VCaP (cell line): ENCODE measurements around the gene FCHSD2.
"Not testable (repeated sequence)": the region's sequence is repeated elsewhere in the genome, so short reads cannot be mapped to it uniquely, and the experiment has no call there.

Experiments used
- H3K27ac ChIP-seq: fragments of 450-650 bp; 2 replicates; pipeline ENCODE4 v1.5.1; 2017
- TF ChIP-seq, protein P1 (sequence below): fragments of 450-650 bp; conservative IDR thresholded peaks from 2 replicates; pipeline ENCODE4 v1.5.1; 2017; ENCODE audit warnings: mild to moderate bottlenecking, moderate library complexity

FCHSD2 gene

DNA sequence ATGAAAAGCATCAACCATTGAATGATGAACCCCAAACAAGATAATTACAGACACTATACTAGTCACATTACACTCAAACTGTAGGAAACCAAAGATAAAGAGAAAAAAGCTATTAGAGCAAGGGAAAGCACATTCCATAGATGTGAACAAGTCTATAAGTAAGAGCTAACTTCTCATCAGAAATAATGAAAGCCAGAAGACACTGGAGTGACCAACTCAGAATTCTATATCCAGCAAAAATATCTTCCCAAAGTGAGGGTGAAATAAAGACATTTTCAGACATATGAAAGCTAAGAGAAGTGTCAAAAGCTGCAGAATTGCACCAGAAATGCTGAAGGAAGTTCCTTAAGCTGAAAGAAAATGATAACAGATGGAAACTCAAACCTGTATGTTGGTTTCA lies 17.3 kb downstream of the FCHSD2 start:
- TF ChIP-seq, protein P1, sequence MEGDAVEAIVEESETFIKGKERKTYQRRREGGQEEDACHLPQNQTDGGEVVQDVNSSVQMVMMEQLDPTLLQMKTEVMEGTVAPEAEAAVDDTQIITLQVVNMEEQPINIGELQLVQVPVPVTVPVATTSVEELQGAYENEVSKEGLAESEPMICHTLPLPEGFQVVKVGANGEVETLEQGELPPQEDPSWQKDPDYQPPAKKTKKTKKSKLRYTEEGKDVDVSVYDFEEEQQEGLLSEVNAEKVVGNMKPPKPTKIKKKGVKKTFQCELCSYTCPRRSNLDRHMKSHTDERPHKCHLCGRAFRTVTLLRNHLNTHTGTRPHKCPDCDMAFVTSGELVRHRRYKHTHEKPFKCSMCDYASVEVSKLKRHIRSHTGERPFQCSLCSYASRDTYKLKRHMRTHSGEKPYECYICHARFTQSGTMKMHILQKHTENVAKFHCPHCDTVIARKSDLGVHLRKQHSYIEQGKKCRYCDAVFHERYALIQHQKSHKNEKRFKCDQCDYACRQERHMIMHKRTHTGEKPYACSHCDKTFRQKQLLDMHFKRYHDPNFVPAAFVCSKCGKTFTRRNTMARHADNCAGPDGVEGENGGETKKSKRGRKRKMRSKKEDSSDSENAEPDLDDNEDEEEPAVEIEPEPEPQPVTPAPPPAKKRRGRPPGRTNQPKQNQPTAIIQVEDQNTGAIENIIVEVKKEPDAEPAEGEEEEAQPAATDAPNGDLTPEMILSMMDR, result no peak
- H3K27ac ChIP-seq, result no peak overlapping the region

DNA sequence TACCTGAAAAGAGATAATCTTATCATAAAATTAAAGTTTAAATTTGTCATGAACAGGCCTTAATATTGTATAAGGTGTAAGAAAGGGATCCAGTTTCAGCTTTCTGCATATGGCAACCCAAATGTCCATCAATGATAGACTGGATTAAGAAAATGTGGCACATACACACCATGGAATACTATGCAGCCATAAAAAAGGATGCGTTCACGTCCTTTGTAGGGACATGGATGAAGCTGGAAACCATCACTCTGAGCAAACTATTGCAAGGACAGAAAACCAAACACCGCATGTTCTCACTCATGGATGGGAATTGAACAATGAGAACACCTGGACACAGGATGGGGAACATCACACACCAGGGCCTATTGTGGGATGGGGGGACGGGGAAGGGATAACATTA lies 18.2 kb downstream of the FCHSD2 start:
- H3K27ac ChIP-seq, result not testable (repeated sequence)

DNA sequence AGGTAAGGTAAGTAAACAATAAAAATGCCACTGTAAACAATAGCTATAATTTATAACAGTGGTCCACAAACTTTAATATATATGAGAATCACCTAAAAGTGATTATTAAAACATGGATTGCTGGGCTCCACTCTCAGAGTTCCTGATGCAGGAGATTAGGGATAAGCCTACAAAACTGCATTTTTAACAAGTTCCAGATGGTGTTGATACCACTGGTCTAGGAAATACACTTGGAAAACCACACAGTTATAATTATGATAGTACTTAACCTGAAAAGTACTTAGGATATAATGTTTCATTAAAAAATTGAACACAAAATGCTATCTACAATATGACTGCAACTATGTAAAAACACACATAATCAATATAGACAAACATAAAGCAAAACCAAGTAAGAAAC lies 20.4 kb downstream of the FCHSD2 start:
- TF ChIP-seq, protein P1, result no peak
- H3K27ac ChIP-seq, result no peak overlapping the region

DNA sequence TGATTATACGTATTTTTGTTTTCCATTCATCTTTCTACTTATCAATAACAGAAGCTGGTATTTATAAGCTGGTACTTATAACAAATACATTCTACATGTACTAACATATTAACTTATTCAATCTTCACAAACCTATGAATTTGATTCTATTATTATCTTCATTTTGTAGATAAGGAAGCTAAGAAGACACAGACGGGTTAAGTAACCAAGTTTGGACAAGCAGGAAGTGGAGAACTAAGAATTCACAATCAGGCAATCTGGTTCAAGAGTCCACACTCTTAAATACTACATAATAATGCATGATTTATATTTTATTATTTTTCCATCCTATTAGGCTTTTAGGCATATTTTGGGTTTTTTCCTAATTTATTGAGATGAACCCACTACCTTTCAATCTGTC lies 25.0 kb downstream of the FCHSD2 start:
- H3K27ac ChIP-seq, result no peak overlapping the region
- TF ChIP-seq, protein P1, result no peak

DNA sequence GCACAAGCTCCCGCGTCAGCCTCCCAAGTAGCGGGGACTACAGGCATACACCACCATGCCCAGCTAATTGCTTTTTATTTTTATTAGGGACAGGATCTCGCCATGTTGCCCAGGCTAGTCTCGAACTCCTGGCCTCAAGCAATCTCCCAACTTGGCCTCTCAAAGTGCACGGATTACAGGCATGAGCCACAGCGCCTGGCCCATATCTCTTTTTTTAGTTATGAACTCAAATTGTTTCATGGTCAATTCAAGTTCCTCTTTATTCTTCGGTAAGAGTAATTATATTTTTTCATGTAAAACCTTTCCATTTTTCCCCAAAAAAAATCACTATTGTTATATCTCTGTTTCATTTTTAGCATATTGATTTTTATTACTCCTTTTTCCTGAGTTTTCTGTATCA lies 25.5 kb downstream of the FCHSD2 start:
- TF ChIP-seq, protein P1, result no peak
- no peak overlapping the region for H3K27ac ChIP-seq

DNA sequence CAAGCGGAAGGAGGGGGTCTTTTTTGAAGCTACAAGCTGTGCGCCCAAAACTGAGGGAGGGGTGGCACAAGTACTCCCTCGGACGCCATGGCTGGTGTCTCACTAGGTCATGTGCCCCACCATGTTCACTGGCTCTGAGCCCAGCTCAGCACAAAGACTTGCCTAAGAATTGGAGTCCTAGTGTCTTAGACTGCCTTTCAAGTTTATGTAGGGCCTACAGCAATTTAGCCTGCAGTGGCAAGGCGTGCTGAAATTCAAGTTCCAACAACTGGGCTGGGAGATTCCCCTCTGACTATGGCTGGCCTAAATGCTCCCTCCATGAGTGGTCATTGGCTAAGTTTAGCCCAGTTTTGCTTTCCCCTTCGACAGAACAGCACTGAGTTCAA lies 27.3 kb downstream of the FCHSD2 start:
- H3K27ac ChIP-seq, result no peak overlapping the region
- TF ChIP-seq, protein P1, result no peak

DNA sequence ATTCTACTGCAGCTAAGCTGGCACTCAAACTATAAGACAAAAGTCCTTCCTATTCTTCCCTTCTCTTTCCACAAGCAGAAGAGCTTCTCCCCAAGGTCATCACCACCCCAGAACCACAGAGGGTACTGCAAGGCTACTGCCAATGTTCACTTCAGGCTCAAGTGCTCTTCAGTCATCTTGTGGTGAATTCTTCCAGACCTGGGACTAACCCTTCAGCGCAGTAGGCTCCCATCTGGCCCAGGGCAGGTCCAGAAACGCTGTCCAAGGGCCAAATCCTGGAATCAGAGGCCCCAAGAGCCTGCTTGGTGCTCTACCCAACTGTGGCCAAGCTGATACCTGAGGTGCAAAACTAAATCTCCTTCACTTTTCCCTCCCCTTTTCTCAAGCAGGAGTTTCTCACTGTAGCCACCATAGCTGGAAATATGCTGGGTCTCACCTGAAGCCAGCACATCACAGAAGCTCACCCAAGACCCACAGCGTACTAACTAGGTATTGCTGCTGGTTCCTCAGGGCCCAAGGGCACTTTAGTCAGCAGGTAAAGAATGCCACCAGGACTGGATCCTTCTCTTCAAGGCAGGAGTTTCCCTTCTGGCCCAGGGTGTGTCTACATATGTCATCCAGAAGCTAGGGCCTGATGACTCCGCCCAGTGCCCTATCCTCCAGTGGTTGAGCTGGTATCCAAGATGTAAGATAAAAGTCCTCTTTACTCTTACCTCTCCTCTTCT lies 27.8 kb downstream of the FCHSD2 start:
- H3K27ac ChIP-seq, result no peak overlapping the region
- TF ChIP-seq, protein P1, result no peak

DNA sequence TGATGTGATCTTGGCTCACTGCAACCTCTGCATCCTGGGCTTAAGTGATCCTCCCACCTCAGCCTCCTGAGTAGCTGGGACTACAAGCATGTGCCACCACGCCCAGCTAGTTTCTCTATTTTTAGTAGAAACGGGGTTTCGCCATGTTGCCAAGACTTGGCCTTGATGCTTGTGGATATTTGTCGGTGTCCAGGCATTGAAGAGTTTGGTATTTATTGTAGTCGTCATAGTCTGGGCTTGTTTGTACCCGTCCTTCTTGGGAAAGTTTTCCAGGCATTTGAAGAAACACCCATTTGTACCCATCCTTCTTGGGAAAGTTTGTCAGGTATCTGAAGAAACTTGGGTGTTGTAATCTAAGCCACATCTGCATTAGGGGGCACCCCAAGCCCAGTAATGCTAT lies 28.7 kb downstream of the FCHSD2 start:
- no peak overlapping the region for H3K27ac ChIP-seq
- TF ChIP-seq, protein P1, result no peak
